CD4-positive, alpha-beta T cell (primary cell): ENCODE measurements around the gene ACRV1. TPM values are rescaled to one million over a fixed set of nuclear protein-coding genes. Genes with fewer than 3 reads are reported as not detected.

Source experiments
- ATAC-seq: fragments of 200-7000 bp; cut with Tn5 transposase; one replicate; pipeline ENCODE4 v1.10.0; 2022; ENCODE audit warnings: mild to moderate bottlenecking; ENCODE audit not compliant: poor library complexity
- CTCF ChIA-PET: fragments of 350-600 bp; sonication (Branson Sonifier 250); formaldehyde crosslinking; loops from one replicate; lab custom pipeline; 2021; ENCODE audit warnings: antibody characterized with exemption, inconsistent platforms; lab: Charles Lee
- POLR2A ChIA-PET: fragments of 350-600 bp; sonication (Branson Sonifier 250); formaldehyde crosslinking; loops from one replicate; lab custom pipeline; 2021; ENCODE audit warnings: antibody characterized with exemption, inconsistent platforms; lab: Charles Lee
- DNase-seq, 14 experiments: peaks; one replicate each; pipeline ENCODE4 v3.0.0-alpha.2; 2013 to 2020; ENCODE audit warnings: mixed read lengths in 2 of 14
- H3K27ac ChIP-seq, 2 donors: one replicate each; pipeline versions ENCODE4 v1.5.1 to v1.7.0; 2013; ENCODE audit warnings: low read length in 2 of 2, low read depth in 1 of 2, mild to moderate bottlenecking in 1 of 2
- H3K27me3 ChIP-seq, 2 experiments: 1 replicate in 1 of 2; 2 replicates in 1 of 2; pipeline versions ENCODE4 v1.6.1 to v1.7.0; 2013; ENCODE audit warnings: low read length in 2 of 2, control low read depth in 1 of 2, mild to moderate bottlenecking in 1 of 2, moderate library complexity in 1 of 2; ENCODE audit not compliant: insufficient read depth in 2 of 2, control insufficient read depth in 1 of 2
- H3K36me3 ChIP-seq: one replicate; pipeline ENCODE4 v1.6.1; 2013; ENCODE audit warnings: low read length, control low read depth; ENCODE audit not compliant: insufficient read depth
- H3K4me1 ChIP-seq: one replicate; pipeline ENCODE4 v1.6.1; 2013; ENCODE audit warnings: low read length, control low read depth; ENCODE audit not compliant: insufficient read depth
- H3K4me3 ChIP-seq: one replicate; pipeline ENCODE4 v1.5.1; 2013; ENCODE audit warnings: mild to moderate bottlenecking, low read length, moderate library complexity
- H3K9me3 ChIP-seq, 2 experiments: 1 replicate in 1 of 2; 2 replicates in 1 of 2; pipeline versions ENCODE4 v1.6.1 to v1.7.0; 2013; ENCODE audit warnings: low read length in 2 of 2, mild to moderate bottlenecking in 2 of 2, control low read depth in 1 of 2, moderate library complexity in 1 of 2; ENCODE audit not compliant: control insufficient read depth in 1 of 2, insufficient read depth in 1 of 2
- H3K27ac Mint-ChIP-seq: one replicate; pipeline ENCODE4 v1.8.0; 2020; ENCODE audit warnings: mixed read lengths
- H3K27me3 Mint-ChIP-seq: one replicate; pipeline ENCODE4 v1.8.0; 2021; ENCODE audit warnings: mixed read lengths
- H3K36me3 Mint-ChIP-seq: one replicate; pipeline ENCODE4 v1.8.0; 2021; ENCODE audit warnings: low read depth, mixed read lengths
- H3K4me1 Mint-ChIP-seq: one replicate; pipeline ENCODE4 v1.8.0; 2021; ENCODE audit warnings: low read depth, mixed read lengths
- H3K4me3 Mint-ChIP-seq: one replicate; pipeline ENCODE4 v1.8.0; 2020; ENCODE audit warnings: mild to moderate bottlenecking, mixed read lengths
- H3K9me3 Mint-ChIP-seq: one replicate; pipeline ENCODE4 v1.8.0; 2020; ENCODE audit warnings: mixed read lengths
- CTCF ChIP-seq: fragments of 200-600 bp; IDR thresholded peaks from one replicate; pipeline ENCODE4 v1.8.0; 2022; ENCODE audit warnings: antibody characterized with exemption, mild to moderate bottlenecking
- intact Hi-C, 2 experiments: fragments of 100-400 bp; cut with DNase I in 1 of 2; cut with micrococcal nuclease in 1 of 2; formaldehyde crosslinking; loops; one replicate each; pipeline versions ENCODE4 v1.15.1 to v1.9.0; 2023 to 2025; cut with DNase I, micrococcal nuclease
- total RNA-seq, 174 experiments: library from RNA in 2 of 174; stranded (reverse) in 2 of 174; gene quantifications; one replicate each; pipeline ENCODE4 v1.2.3 and lab custom pipeline; 2021 to 2026

Gene ACRV1
- total RNA-seq, 2 experiments from 2014 or later = not detected

- H3K9me3 ChIP-seq = no peaks in the 10 kb centered on the region
- H3K9me3 Mint-ChIP-seq = peaks cover 9% of the 10 kb centered on the region
- no peaks in the 10 kb centered on the region for H3K27me3 Mint-ChIP-seq
- H3K4me3 ChIP-seq = no peak overlapping the region
- no peaks in the 10 kb centered on the region for H3K36me3 Mint-ChIP-seq
- no peak overlapping the region for H3K27ac Mint-ChIP-seq
- H3K4me1 Mint-ChIP-seq = no peaks in the 10 kb centered on the region
- DNase-seq = no peak
- H3K27me3 ChIP-seq = no peaks in the 10 kb centered on the region
- ATAC-seq = no peak
- no peak overlapping the region for H3K4me3 Mint-ChIP-seq
- ChIA-PET CTCF (interaction anchor here (0.7 kb wide), 1 partner anchor 9 kb away, joined by 6 read pairs; no protein-coding TSS in a partner anchor), POLR2A (no interaction called here)
- intact Hi-C loops = no loop called here
- no peaks in the 10 kb centered on the region for H3K36me3 ChIP-seq
- TF ChIP-seq CTCF = no peak
- H3K27ac ChIP-seq = no peak overlapping the region
- no peaks in the 10 kb centered on the region for H3K4me1 ChIP-seq
Observed at GRCh38 chr11:125663910-125664309, 16.7 kb downstream of the ACRV1 start.

- CTCF ChIA-PET = interaction anchor here (0.6 kb wide), 1 partner anchor 29 kb away, joined by 3 read pairs; no protein-coding TSS in a partner anchor
- Histone ChIP-seq H3K27me3 (no peaks in the 10 kb centered on the region), H3K9me3 (no peaks in the 10 kb centered on the region), H3K36me3 (no peaks in the 10 kb centered on the region), H3K4me1 (no peaks in the 10 kb centered on the region), H3K4me3 (no peak overlapping the region), H3K27ac (no peak overlapping the region)
- no peaks in the 10 kb centered on the region for H3K36me3 Mint-ChIP-seq
- H3K4me1 Mint-ChIP-seq = no peaks in the 10 kb centered on the region
- intact Hi-C loops = no loop called here
- TF ChIP-seq CTCF = no peak
- H3K27me3 Mint-ChIP-seq = no peaks in the 10 kb centered on the region
- POLR2A ChIA-PET = no interaction called here
- ATAC-seq = no peak
- H3K4me3 Mint-ChIP-seq = no peak overlapping the region
- no peak for DNase-seq
- H3K27ac Mint-ChIP-seq = no peak overlapping the region
- H3K9me3 Mint-ChIP-seq = peaks cover 6% of the 10 kb centered on the region
Observed at GRCh38 chr11:125662689-125663088, 18.0 kb downstream of the ACRV1 start.

- H3K27ac Mint-ChIP-seq = no peak overlapping the region
- DNase-seq (peak in 3 of 14 experiments; percentile 7 to 27 (median 24)), ATAC-seq (no peak)
- no peaks in the 10 kb centered on the region for H3K36me3 Mint-ChIP-seq
- intact Hi-C loops = no loop called here
- no peak overlapping the region for H3K4me3 ChIP-seq
- H3K36me3 ChIP-seq = no peaks in the 10 kb centered on the region
- no peaks in the 10 kb centered on the region for H3K9me3 ChIP-seq
- H3K4me1 Mint-ChIP-seq = peaks cover 7% of the 10 kb centered on the region
- TF ChIP-seq CTCF = no peak
- no peak overlapping the region for H3K27ac ChIP-seq
- no peaks in the 10 kb centered on the region for H3K9me3 Mint-ChIP-seq
- no peaks in the 10 kb centered on the region for H3K27me3 ChIP-seq
- no peaks in the 10 kb centered on the region for H3K27me3 Mint-ChIP-seq
- no peak overlapping the region for H3K4me3 Mint-ChIP-seq
- ChIA-PET CTCF (interaction anchor here (0.7 kb wide), 1 partner anchor 16 kb away, joined by 3 read pairs; no protein-coding TSS in a partner anchor), POLR2A (interaction anchor here (0.6 to 0.7 kb wide), 2 partner anchors 57 to 261 kb away, joined by 3 to 4 read pairs; partner anchors contain the start of gene STT3A)
- no peaks in the 10 kb centered on the region for H3K4me1 ChIP-seq
Observed at GRCh38 chr11:125649465-125650166, 31.0 kb downstream of the ACRV1 start.
